AG04450 (cell line): ENCODE data around the gene CTBP1. TPM values are rescaled to one million over a fixed set of nuclear protein-coding genes. Genes with fewer than 3 reads are reported as not detected.

ENCODE experiments used
- CTCF ChIA-PET: fragments of 300-600, 350-600 bp; formaldehyde crosslinking; extraction: SDS; loops from one replicate; lab custom pipeline; 2022; ENCODE audit warnings: antibody characterized with exemption, inconsistent platforms; lab: Charles Lee
- POLR2A ChIA-PET: fragments of 350-600 bp; formaldehyde crosslinking; extraction: SDS; loops from one replicate; lab custom pipeline; 2021; ENCODE audit warnings: antibody characterized with exemption, inconsistent platforms; lab: Yijun Ruan, JAX
- DNase-seq: peaks from one replicate; pipeline ENCODE4 v3.0.0-alpha.2; 2011; ENCODE audit warnings: low read depth, low spot score
- H3K27ac ChIP-seq: one replicate; pipeline ENCODE4 v1.5.1; 2012; ENCODE audit warnings: low read depth, low read length, control low read depth
- H3K27me3 ChIP-seq: one replicate; pipeline ENCODE4 v1.6.0; 2012; ENCODE audit warnings: low read length; ENCODE audit not compliant: control insufficient read depth, insufficient read depth
- H3K4me3 ChIP-seq: 2 replicates; pipeline ENCODE4 v1.5.1; 2011; ENCODE audit warnings: mild to moderate bottlenecking, low read depth, low read length, control low read depth
- H3K9me3 ChIP-seq: 2 replicates; pipeline ENCODE4 v1.5.1; 2012; ENCODE audit warnings: low read length; ENCODE audit not compliant: control insufficient read depth, insufficient read depth
- CTCF ChIP-seq: IDR thresholded peaks from 2 replicates; pipeline ENCODE4 v1.5.1; 2011; ENCODE audit warnings: low read depth, low read length, control low read depth, inconsistent platforms
- polyA plus RNA-seq: library from polyadenylated mRNA; depleted of rRNA; stranded (reverse); fragments of >200 nt; gene quantifications from 2 replicates; pipeline ENCODE4 v1.2.3, GENCODE V29; 2011

The CTBP1 gene
- polyA plus RNA-seq, 1 experiment = 72.6 TPM

- no peak for TF ChIP-seq CTCF
Measured at GRCh38 chr4:1283711-1284110, 34.8 kb upstream of the CTBP1 start.

GRCh38 chr4:1279253-1279652 is 30.3 kb upstream of the CTBP1 start:
- H3K4me3 ChIP-seq = no peak overlapping the region
- CTCF ChIA-PET = no interaction called here
- no peak for TF ChIP-seq CTCF
- POLR2A ChIA-PET = no interaction called here
- no peaks in the 10 kb centered on the region; the same call in 1 of the 2 replicates for H3K9me3 ChIP-seq
- H3K27me3 ChIP-seq = no peaks in the 10 kb centered on the region
- DNase-seq = no peak
- no peak overlapping the region for H3K27ac ChIP-seq

More at GRCh38 chr4:1283711-1284110, 34.8 kb upstream of the CTBP1 start:
- Histone ChIP-seq H3K9me3 (peaks cover 9% of the 10 kb centered on the region; the same call in 1 of the 2 replicates), H3K27me3 (no peaks in the 10 kb centered on the region), H3K27ac (no peak overlapping the region), H3K4me3 (no peak overlapping the region)
- CTCF ChIA-PET = interaction anchor here (1.3 kb wide), 1 partner anchor 16 kb away, joined by 4 read pairs; no protein-coding TSS in a partner anchor
- no peak for DNase-seq
- POLR2A ChIA-PET = no interaction called here

- Histone ChIP-seq H3K4me3 (no peak overlapping the region), H3K27me3 (no peaks in the 10 kb centered on the region), H3K27ac (no peak overlapping the region), H3K9me3 (no peaks in the 10 kb centered on the region; the same call in 1 of the 2 replicates)
- POLR2A ChIA-PET = no interaction called here
- TF ChIP-seq CTCF = peak; percentile 19; the same call in 1 of the 2 replicates
- DNase-seq = no peak
- CTCF ChIA-PET = interaction anchor here (1.2 kb wide), 1 partner anchor 147 kb away, joined by 4 read pairs; no protein-coding TSS in a partner anchor
Measured at GRCh38 chr4:1277667-1278665, 29.0 kb upstream of the CTBP1 start.

GRCh38 chr4:1276984-1277383 is 28.1 kb upstream of the CTBP1 start:
- no peak for DNase-seq
- POLR2A ChIA-PET = no interaction called here
- Histone ChIP-seq H3K27me3 (no peaks in the 10 kb centered on the region), H3K27ac (no peak overlapping the region), H3K4me3 (no peak overlapping the region), H3K9me3 (no peaks in the 10 kb centered on the region; the same call in 1 of the 2 replicates)
- CTCF ChIA-PET = interaction anchor here (0.6 kb wide), 1 partner anchor 46 kb away, joined by 7 read pairs; no protein-coding TSS in a partner anchor
- TF ChIP-seq CTCF = no peak

- Histone ChIP-seq H3K27me3 (no peaks in the 10 kb centered on the region), H3K4me3 (no peak overlapping the region), H3K27ac (no peak overlapping the region), H3K9me3 (peaks cover 3% of the 10 kb centered on the region)
- ChIA-PET POLR2A (no interaction called here), CTCF (no interaction called here)
- DNase-seq = no peak
- no peak for TF ChIP-seq CTCF
Measured at GRCh38 chr4:1274871-1275270, 25.9 kb upstream of the CTBP1 start.
